ENCODE data around the gene MRPS18A.

- TF ChIP-seq CTCF (IDR thresholded peaks at IDR 0.05), result no peak
- no peak for TF ChIP-seq POLR2A (IDR thresholded peaks at IDR 0.05)
Observed at GRCh38 chr6:43707269-43707668, 19.7 kb upstream of the MRPS18A start.

All from testis (tissue), 2 donors.